ENCODE data around the gene ZNF488. TPM values are rescaled to one million over a fixed set of nuclear protein-coding genes. Genes with fewer than 3 reads are reported as not detected.

Gene ZNF488, protein sequence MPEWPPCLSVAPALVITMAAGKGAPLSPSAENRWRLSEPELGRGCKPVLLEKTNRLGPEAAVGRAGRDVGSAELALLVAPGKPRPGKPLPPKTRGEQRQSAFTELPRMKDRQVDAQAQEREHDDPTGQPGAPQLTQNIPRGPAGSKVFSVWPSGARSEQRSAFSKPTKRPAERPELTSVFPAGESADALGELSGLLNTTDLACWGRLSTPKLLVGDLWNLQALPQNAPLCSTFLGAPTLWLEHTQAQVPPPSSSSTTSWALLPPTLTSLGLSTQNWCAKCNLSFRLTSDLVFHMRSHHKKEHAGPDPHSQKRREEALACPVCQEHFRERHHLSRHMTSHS
- under 1 TPM in 1 of 4 donors, not detected in 3; 0.11 TPM for total RNA-seq

DNA sequence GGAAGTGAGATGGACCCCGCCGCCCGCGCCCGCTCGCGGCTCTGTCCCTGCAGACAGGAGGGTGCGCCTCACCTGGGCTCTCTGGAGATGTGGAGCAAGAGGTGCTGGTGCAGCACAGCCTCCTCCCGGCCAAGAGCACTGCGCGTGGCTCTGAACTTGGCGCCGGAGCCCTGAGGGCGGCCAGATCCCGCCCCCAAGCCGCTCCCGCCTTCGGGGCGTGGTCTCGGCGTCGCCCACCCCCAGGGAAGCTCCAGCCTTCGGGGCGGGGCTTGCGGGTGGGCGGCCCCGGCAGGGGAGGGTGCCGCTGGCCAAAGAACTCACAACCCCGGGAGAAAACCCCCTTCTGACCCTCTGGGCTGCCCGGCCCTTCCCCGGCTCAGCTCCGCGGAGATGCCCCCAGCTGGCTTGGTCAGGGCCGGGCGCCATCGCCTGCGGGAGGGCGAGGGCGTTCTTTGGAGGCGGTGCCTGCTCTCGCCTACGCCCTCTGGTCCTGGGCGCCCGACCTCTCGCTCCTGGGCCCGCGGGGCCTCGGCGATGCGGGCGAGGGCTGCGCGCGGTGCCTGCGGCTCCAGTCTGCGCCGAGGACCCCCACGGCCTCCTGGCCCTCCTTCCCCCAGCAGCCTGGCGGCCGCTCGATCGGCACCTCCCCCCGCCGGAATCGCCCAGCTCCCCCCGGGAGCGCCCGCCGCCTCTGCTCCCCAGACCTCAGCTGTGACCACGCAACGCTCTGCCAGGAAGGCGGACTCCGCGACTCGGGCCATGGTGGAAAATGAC, at the start of gene ZNF488:
Gene ZNF488 (minus strand): TSS at position 146 of the 774 bp plus-strand sequence. CDS start 15,464 bp downstream, outside the sequence.
- Histone ChIP-seq H3K27me3 (peaks cover 0 to 5% (median 0%) of the 10 kb centered on the region in 4 donors), H3K9me3 (no peaks in the 10 kb centered on the region), H3K36me3 (no peaks in the 10 kb centered on the region), H3K4me3 (peak within 1 kb of the TSS; percentile 65 to 83 (median 78)), H3K27ac (replicated peaks in 1 of 4) (peak within 1 kb of the TSS; percentile 76 to 84 (median 82)), H3K4me1 (peaks cover 0 to 15% (median 13%) of the 10 kb centered on the region in 4 donors)
- TF ChIP-seq POLR2AphosphoS5 (IDR thresholded peaks at IDR 0.05) (peak; percentile 54 to 62), POLR2A (IDR thresholded peaks at IDR 0.05; ENCODE audit: low read depth) (no peak)
- intact Hi-C loops (cut with DNase I), result no loop called here
- 0% methylated on average over 18 of the region's 75 CpGs for WGBS
- DNase-seq (ENCODE audit: extremely low spot score), result no peak

DNA sequence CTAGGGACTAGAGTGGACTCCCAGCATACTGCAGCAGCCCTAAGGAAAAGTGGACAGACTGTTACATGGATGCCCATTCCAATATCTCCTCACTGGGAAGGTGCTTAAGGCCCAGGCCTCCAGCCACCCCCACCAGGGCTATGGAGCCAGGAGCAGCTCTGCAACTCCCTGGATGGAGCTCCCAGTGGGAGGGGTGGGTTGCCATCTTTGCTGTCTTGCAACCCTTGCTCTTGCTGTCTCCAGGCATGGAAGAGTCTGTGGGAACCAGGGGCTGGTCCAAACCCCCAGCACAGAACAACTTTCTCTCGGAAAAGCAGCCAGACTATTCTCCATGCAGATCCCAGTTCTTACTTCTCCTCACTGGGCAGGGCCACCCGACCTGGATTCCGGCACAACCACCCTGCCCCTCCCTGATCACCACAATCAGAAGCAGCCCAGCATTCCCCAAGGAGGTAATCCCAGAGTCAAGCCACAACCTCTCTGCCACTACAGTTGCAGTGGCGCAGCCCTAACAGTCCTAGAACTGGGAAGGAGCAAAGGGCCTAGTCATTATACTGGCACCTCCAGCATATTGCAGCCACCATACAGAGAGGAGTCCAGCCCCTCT, 41.8 kb upstream of the ZNF488 start:
- whole genome bisulfite sequencing, result 87% methylated on average over 3 of the region's 4 CpGs
- no peaks in the 10 kb centered on the region for H3K4me1 ChIP-seq
- no peak for DNase-seq (ENCODE audit: extremely low spot score)
- TF ChIP-seq, protein P1, sequence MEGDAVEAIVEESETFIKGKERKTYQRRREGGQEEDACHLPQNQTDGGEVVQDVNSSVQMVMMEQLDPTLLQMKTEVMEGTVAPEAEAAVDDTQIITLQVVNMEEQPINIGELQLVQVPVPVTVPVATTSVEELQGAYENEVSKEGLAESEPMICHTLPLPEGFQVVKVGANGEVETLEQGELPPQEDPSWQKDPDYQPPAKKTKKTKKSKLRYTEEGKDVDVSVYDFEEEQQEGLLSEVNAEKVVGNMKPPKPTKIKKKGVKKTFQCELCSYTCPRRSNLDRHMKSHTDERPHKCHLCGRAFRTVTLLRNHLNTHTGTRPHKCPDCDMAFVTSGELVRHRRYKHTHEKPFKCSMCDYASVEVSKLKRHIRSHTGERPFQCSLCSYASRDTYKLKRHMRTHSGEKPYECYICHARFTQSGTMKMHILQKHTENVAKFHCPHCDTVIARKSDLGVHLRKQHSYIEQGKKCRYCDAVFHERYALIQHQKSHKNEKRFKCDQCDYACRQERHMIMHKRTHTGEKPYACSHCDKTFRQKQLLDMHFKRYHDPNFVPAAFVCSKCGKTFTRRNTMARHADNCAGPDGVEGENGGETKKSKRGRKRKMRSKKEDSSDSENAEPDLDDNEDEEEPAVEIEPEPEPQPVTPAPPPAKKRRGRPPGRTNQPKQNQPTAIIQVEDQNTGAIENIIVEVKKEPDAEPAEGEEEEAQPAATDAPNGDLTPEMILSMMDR (IDR thresholded peaks at IDR 0.05), result no peak
- TF ChIP-seq POLR2AphosphoS5 (IDR thresholded peaks at IDR 0.05) (no peak), POLR2A (IDR thresholded peaks at IDR 0.05; ENCODE audit: low read depth) (no peak), EP300 (IDR thresholded peaks at IDR 0.05) (no peak)
- no peaks in the 10 kb centered on the region for H3K9me3 ChIP-seq
- no peak overlapping the region for H3K4me3 ChIP-seq
- H3K27ac ChIP-seq (replicated peaks in 1 of 4), result no peak overlapping the region
- no peaks in the 10 kb centered on the region for H3K27me3 ChIP-seq
- H3K36me3 ChIP-seq, result no peaks in the 10 kb centered on the region
- intact Hi-C loops (cut with DNase I), result no loop called here

DNA sequence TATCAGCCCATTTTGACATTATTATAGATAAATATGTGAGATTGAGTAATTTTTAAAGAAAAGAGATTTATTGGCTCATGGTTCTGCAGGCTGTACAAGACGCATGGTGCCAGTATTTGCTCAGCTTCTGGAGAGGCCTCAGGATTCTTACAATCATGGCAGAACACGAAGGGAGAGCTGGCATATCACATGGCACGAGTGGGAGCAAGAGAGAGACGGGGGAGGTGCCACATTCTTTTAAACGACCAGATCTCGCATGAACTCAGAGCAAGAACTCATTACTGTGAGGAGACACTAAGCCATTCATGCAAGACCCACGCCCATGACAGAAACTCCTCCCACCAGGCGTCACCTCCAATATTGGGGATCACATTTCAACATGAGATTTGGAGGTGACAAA, 40.1 kb upstream of the ZNF488 start:
- no peaks in the 10 kb centered on the region for H3K36me3 ChIP-seq
- WGBS, result 73% methylated on average over 8 of the region's 8 CpGs
- no peak overlapping the region for H3K27ac ChIP-seq (replicated peaks in 1 of 4)
- TF ChIP-seq, protein P1 (IDR thresholded peaks at IDR 0.05), result no peak
- TF ChIP-seq POLR2AphosphoS5 (IDR thresholded peaks at IDR 0.05) (no peak), POLR2A (IDR thresholded peaks at IDR 0.05; ENCODE audit: low read depth) (no peak), EP300 (IDR thresholded peaks at IDR 0.05) (no peak)
- no peak overlapping the region for H3K4me3 ChIP-seq
- H3K9me3 ChIP-seq, result no peaks in the 10 kb centered on the region
- intact Hi-C loops (cut with DNase I), result no loop called here
- H3K27me3 ChIP-seq, result peaks cover 0 to 7% (median 0%) of the 10 kb centered on the region in 4 donors
- DNase-seq (ENCODE audit: extremely low spot score), result peak; percentile 90
- H3K4me1 ChIP-seq, result no peaks in the 10 kb centered on the region

DNA sequence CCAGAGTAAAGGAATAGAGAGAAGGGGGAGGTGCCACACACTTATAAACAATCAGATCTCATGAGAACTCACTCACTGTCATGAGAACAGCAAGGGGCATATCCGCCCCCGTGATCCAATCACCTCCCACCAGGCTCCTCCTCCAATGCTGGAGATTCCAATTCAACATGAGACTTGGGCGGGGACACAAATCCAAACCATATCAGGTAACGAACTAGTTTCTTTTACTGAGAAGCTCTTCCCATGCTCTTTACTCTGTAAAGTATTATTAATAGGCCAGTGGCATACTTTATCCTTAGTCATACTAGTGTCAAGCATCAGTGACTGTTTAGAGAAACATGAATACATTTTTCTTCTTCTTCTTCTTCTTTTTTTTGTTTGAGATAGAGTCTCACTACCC, 39.4 kb upstream of the ZNF488 start:
- no peaks in the 10 kb centered on the region for H3K4me1 ChIP-seq
- TF ChIP-seq POLR2AphosphoS5 (IDR thresholded peaks at IDR 0.05) (no peak), EP300 (IDR thresholded peaks at IDR 0.05) (no peak), POLR2A (IDR thresholded peaks at IDR 0.05; ENCODE audit: low read depth) (no peak)
- TF ChIP-seq, protein P1 (IDR thresholded peaks at IDR 0.05), result no peak
- peak; percentile 42 for DNase-seq (ENCODE audit: extremely low spot score)
- intact Hi-C loops (cut with DNase I), result no loop called here
- 75% methylated on average over 4 of the region's 4 CpGs for WGBS
- H3K27me3 ChIP-seq, result peaks cover 0 to 8% (median 0%) of the 10 kb centered on the region in 4 donors
- no peaks in the 10 kb centered on the region for H3K9me3 ChIP-seq
- no peaks in the 10 kb centered on the region for H3K36me3 ChIP-seq
- H3K4me3 ChIP-seq, result no peak overlapping the region
- H3K27ac ChIP-seq (replicated peaks in 1 of 4), result no peak overlapping the region

Measured in esophagus muscularis mucosa (tissue), 4 donors.